HCT116 (cell line): ENCODE measurements around the gene COQ3. TPM values are rescaled to one million over a fixed set of nuclear protein-coding genes. Genes with fewer than 3 reads are reported as not detected.

Experiments
- total RNA-seq: library from RNA; stranded (reverse); gene quantifications from one replicate; pipeline ENCODE4 v1.2.1, GENCODE V29; 2021; ENCODE audit not compliant: unreplicated experiment

Gene COQ3
- total RNA-seq, 1 experiment from 2014 or later = 19.0 TPM

Other genes with a start within 250 kb of the COQ3 start
- 4.7 TPM for gene FAXC, start 44.5 kb downstream of the COQ3 start, total RNA-seq
- gene PNISR, start 31.1 kb upstream of the COQ3 start, total RNA-seq = 97.1 TPM
- gene USP45, start 121.2 kb upstream of the COQ3 start, total RNA-seq = 16.0 TPM
- 78.5 TPM for gene CCNC, start 174.5 kb upstream of the COQ3 start, total RNA-seq
- gene PRDM13, start 212.6 kb upstream of the COQ3 start, total RNA-seq = not detected